ENCODE measurements around the gene KRTAP10-3.

- TF ChIP-seq SIN3B (IDR thresholded peaks at IDR 0.05; ENCODE audit: low read depth) = no peak
- no peak for TF ChIP-seq CREM (IDR thresholded peaks at IDR 0.05; ENCODE audit: low read depth)
- TF ChIP-seq TCF7 (IDR thresholded peaks at IDR 0.05; ENCODE audit: borderline replicate concordance) = no peak
- TF ChIP-seq PYGO2 (tag; IDR thresholded peaks at IDR 0.05) = no peak
- no peak for TF ChIP-seq MAX (CRISPR knock-in tag; IDR thresholded peaks at IDR 0.05)
- no peak for TF ChIP-seq CTCF (IDR thresholded peaks at IDR 0.05 in 2 of 3, conservative IDR thresholded peaks at IDR 0.05 in 1 of 3; ENCODE audit: insufficient read depth in 2 of 3, low read depth in 1 of 3, low read length in 3 of 3)
- TF ChIP-seq ZNF347 (CRISPR knock-in tag; IDR thresholded peaks at IDR 0.05; ENCODE audit: low read depth) = no peak
- TF ChIP-seq FOSL1 (tag; conservative IDR thresholded peaks at IDR 0.05) = no peak
These were observed 18.5 kb downstream of the KRTAP10-3 start, which contains the start of gene KRTAP10-1 for GRCh38 chr21:44539991-44540666.
